BLaER1 treated with 17β-estradiol and CSF1 and Interleukin-3, amounts not matched to agents 10 nM and 100 nM (cell line): Measurements from ENCODE around the gene BACE1-AS.
"Not testable (repeated sequence)": the region's sequence is repeated elsewhere in the genome, so short reads cannot be mapped to it uniquely, and the experiment has no call there.

Experiments used
- H3K27ac ChIP-seq, 11 experiments: shearing (Covaris generic); formaldehyde crosslinking; 2 replicates each; pipeline ENCODE4 v1.8.1; 2022
- H3K27me3 ChIP-seq, 11 experiments: shearing (Covaris generic); formaldehyde crosslinking; 2 replicates each; pipeline ENCODE4 v1.8.1; 2022
- H3K36me3 ChIP-seq, 11 experiments: shearing (Covaris generic); formaldehyde crosslinking; 2 replicates each; pipeline ENCODE4 v1.8.1; 2022
- H3K4me1 ChIP-seq, 10 experiments: shearing (Covaris generic); formaldehyde crosslinking; 2 replicates each; pipeline ENCODE4 v1.8.1; 2022
- H3K4me2 ChIP-seq, 11 experiments: shearing (Covaris generic); formaldehyde crosslinking; 2 replicates each; pipeline ENCODE4 v1.8.1; 2022
- H3K4me3 ChIP-seq, 10 experiments: shearing (Covaris generic); formaldehyde crosslinking; 2 replicates each; pipeline ENCODE4 v1.8.1; 2022
- H3K9ac ChIP-seq, 11 experiments: shearing (Covaris generic); formaldehyde crosslinking; 2 replicates each; pipeline ENCODE4 v1.8.1; 2022
- H3K9me3 ChIP-seq, 11 experiments: shearing (Covaris generic); formaldehyde crosslinking; replicated peaks in 1 of 11; 2 replicates each; pipeline ENCODE4 v1.8.1; 2022
- H4K20me1 ChIP-seq, 11 experiments: shearing (Covaris generic); formaldehyde crosslinking; 2 replicates each; pipeline ENCODE4 v1.8.1; 2022
- Cebpa-rat ChIP-seq, 11 experiments: shearing (Covaris generic); IDR thresholded peaks; 2 replicates each; pipeline ENCODE4 v1.8.1; 2022

The BACE1-AS gene

DNA sequence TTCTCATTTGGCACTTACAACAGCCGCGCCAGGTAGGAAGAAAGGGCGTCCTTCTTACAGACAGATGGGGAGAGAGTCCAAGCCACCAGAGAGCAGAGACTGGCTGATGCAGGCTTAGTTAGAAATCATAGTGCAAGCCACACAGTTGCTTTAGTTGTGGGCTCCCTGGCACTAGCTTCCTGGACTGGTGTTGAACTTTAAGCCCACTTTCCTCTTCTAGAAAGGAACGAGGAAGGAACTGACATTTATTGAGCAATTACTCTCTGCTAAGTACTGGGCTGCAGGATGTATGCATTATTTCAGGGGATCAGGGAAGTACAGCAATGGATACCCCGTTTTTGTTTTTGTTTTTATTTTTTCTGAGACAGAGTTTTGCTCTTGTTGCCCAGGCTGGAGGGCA is 21.9 kb downstream of the BACE1-AS start:
- peak overlapping the region in 9 of 11 experiments; percentile 7 to 100 (median 99); a peak in 14 of 22 replicates for H3K4me2 ChIP-seq
- peak overlapping the region in 1 of 11 experiments; percentile 26; a peak in 1 of 22 replicates for H3K9ac ChIP-seq
- peaks cover 24 to 46% (median 41%) of the 10 kb centered on the region in 11 experiments for H3K27me3 ChIP-seq
- TF ChIP-seq Cebpa-rat (IDR thresholded peaks at IDR 0.05) = 0 out of 22 replicates have a peak, but pooled peaks of 1 of the 11 experiments have one; percentile 19
- peaks cover 0 to 7% (median 0%) of the 10 kb centered on the region in 11 experiments; a peak in 3 of 22 replicates for H4K20me1 ChIP-seq
- H3K4me1 ChIP-seq = peaks cover 12 to 39% (median 33%) of the 10 kb centered on the region in 10 experiments
- H3K27ac ChIP-seq = peak overlapping the region in 1 of 11 experiments; percentile 32; a peak in 3 of 22 replicates
- no peaks in the 10 kb centered on the region for H3K36me3 ChIP-seq
- H3K9me3 ChIP-seq = no peaks in the 10 kb centered on the region
- no peak overlapping the region for H3K4me3 ChIP-seq

DNA sequence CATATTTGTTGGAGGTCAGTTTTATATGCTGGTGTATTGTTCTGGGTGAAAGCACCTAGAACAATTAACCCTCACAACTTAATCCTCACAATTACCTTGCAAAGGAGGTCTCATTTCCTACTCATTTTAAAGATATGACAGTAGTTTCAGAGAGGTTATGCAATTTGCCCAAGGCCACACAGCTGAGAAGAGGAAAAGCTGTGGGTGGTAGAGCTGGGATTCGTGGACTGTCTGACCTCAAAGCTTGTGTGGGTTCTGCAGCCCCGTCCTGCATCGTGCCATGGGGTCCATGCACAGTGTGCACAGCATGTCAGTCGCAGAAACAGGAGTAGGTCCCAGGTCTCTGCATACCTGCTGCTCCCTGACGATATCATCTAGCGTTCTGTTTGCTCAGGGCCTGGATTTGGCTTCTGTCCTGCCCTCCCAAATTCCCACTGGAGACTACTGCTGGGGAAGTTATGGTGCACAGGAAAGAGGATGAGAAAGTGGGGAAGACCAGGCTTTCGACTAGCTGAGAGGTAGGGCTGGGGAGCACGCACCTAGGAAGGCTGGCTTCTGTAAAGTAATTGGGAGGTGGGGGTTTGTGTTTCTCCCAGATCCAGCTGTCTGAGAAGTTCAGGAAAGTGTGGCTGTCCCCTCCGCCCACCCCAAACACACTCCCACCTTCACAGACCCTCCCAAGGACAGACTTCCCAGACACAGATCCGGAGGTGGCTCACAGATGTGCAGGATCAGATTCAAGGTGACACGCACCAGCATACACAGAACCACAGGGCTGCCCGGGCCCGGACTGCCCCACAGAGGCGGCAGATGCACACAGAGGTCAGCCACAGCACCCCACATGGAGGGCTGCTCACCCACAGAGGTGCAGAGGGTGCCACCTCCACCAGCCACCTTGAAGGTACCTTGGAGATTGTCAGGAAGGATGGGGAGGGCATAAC is 23.0 kb downstream of the BACE1-AS start:
- Histone ChIP-seq H3K27ac (no peak overlapping the region), H3K4me1 (peaks cover 12 to 39% (median 33%) of the 10 kb centered on the region in 10 experiments), H3K27me3 (peaks cover 24 to 48% (median 43%) of the 10 kb centered on the region in 11 experiments), H3K9me3 (no peaks in the 10 kb centered on the region), H4K20me1 (peaks cover 0 to 7% (median 0%) of the 10 kb centered on the region in 11 experiments; a peak in 3 of 22 replicates), H3K4me2 (peak overlapping the region in 10 of 11 experiments; percentile 27 to 100 (median 100); a peak in 17 of 22 replicates), H3K9ac (0 out of 22 replicates have a peak overlapping the region, but pooled peaks of 1 of the 11 experiments have one; percentile 9), H3K36me3 (no peaks in the 10 kb centered on the region), H3K4me3 (0 out of 20 replicates have a peak overlapping the region, but pooled peaks of 1 of the 10 experiments have one; percentile 28)
- TF ChIP-seq Cebpa-rat (IDR thresholded peaks at IDR 0.05) = no peak

DNA sequence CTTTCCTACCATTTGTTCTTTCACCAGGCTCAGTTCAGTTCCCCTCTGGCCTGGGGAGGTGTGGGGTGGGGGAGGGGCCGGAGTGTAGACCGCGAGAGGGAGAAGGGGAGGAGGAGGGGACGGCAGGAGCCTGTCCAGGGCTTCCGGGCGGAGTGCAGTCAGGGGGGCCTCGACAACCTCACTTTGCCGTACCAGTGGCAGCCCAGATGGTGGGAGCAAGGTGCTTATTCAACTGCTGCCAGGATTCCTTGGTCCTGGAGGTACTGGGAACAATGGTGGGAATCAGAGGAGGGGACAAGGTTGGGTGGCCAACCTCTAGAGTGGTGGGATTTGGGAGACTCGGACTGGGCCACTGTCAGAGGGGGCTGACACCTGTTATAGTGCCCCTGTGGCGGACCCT is 23.7 kb downstream of the BACE1-AS start:
- Histone ChIP-seq H3K36me3 (no peaks in the 10 kb centered on the region), H3K4me2 (peak overlapping the region; percentile 96 to 100 (median 99)), H3K27me3 (peaks cover 24 to 48% (median 43%) of the 10 kb centered on the region in 11 experiments), H3K4me3 (peak overlapping the region; percentile 60 to 87 (median 74); a peak in 18 of 20 replicates), H3K9me3 (no peaks in the 10 kb centered on the region), H4K20me1 (peaks cover 0 to 7% (median 0%) of the 10 kb centered on the region in 11 experiments; a peak in 3 of 22 replicates), H3K9ac (peak overlapping the region in 10 of 11 experiments; percentile 70 to 82 (median 80); a peak in 15 of 22 replicates), H3K4me1 (peaks cover 12 to 39% (median 33%) of the 10 kb centered on the region in 10 experiments), H3K27ac (no peak overlapping the region)
- no peak for TF ChIP-seq Cebpa-rat (IDR thresholded peaks at IDR 0.05)

DNA sequence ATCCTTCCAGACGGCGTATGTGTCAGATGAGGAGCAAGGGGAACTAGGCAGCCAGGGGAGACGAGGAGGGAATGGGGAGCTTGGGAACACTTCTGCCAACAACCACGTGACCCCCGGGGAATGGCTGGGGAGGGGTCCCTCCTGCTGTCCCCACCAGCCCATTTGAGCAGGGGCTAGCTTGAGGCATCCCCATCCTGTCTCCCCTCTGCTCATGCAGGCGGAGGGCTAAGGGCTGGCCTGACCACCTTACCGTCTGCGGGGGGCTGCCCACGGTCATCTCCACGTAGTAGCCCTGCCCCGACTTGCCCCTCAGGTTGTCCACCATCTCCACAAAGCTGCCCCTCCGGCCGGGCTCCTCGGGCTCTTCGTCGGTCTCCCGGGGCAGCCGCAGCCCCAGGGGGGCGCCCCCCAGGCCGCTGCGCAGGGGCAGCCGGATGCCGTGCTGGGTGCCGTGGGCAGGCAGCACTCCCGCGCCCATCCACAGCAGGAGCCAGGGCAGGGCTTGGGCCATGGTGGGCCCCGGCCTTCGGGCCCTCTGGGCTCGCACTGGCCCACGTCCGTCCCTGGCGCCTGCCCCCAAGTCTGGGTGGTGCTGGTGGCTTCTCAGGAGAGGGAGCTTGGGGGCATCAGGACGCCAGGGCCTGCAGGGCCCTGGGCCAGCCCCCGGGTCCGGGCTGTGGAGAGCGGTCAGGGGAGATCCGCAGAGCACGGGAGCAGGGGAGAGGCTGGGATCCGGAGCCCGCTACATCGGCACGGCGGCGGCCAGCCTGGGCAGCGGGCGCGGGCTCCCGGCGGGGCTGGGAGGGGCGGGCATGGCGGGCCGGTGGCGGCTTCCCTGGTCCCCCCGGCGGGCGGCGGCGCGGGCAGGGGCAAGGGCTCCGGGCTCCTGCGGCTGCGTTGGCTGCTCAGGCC is 24.4 kb downstream of the BACE1-AS start:
- Histone ChIP-seq H4K20me1 (peaks cover 0 to 7% (median 0%) of the 10 kb centered on the region in 11 experiments; a peak in 3 of 22 replicates), H3K36me3 (no peaks in the 10 kb centered on the region), H3K4me1 (peaks cover 12 to 39% (median 33%) of the 10 kb centered on the region in 10 experiments), H3K27ac (peak overlapping the region in 10 of 11 experiments; percentile 12 to 59 (median 46); a peak in 16 of 22 replicates), H3K9me3 (no peaks in the 10 kb centered on the region), H3K4me3 (peak overlapping the region; percentile 60 to 87 (median 74)), H3K27me3 (peaks cover 24 to 48% (median 43%) of the 10 kb centered on the region in 11 experiments), H3K9ac (peak overlapping the region; percentile 70 to 82 (median 79)), H3K4me2 (peak overlapping the region; percentile 96 to 100 (median 99))
- no peak for TF ChIP-seq Cebpa-rat (IDR thresholded peaks at IDR 0.05)

DNA sequence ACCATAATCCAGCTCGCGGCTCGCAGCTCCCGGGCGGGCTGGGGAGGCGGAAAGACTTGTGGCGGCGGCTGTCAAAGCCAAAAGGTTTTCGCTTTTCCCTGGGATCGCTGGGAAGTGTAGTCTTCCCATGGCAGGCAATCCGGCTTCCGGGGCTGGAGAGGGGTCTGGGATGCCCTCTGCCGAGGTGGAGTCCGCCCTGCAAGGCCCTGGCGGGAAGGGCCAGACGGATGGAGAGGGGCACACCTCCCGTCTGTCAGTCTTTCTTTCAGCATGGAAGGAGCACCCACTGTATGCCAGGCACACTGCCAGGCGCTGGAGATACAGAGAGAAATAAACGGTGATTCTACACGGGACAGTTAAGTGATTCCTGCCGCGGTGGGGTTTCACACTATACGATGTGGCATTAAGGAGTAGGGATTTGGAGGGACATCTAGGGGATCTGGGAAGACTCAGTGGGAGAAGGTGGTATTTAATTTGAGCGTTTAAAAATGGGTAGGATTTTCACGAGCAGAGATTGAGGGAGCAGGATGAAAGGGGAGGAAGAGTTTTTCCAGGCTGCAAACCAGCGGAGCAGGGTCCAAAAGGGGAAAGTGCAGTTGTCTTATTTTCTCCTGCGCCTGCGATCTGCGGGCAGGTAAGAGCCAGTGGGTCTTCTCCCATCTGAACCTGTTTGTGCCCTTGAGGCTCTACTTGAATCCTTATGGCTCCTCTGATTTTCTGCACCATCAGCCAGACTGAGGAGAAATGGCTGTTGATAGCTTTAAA is 25.2 kb downstream of the BACE1-AS start, which contains the start of gene BACE1:
BACE1 (minus strand) TSS at position 60 of the 765 bp plus-strand sequence. CDS start 461 bp downstream, outside the sequence.
- Histone ChIP-seq H3K4me1 (peaks cover 12 to 39% (median 33%) of the 10 kb centered on the region in 10 experiments), H3K9me3 (no peaks in the 10 kb centered on the region), H3K27me3 (peaks cover 24 to 48% (median 43%) of the 10 kb centered on the region in 11 experiments), H3K4me2 (peak within 1 kb of the TSS; percentile 96 to 100 (median 99)), H4K20me1 (peaks cover 0 to 7% (median 0%) of the 10 kb centered on the region in 11 experiments; a peak in 3 of 22 replicates), H3K4me3 (peak within 1 kb of the TSS; percentile 60 to 87 (median 74)), H3K36me3 (no peaks in the 10 kb centered on the region), H3K27ac (peak within 1 kb of the TSS in 10 of 11 experiments; percentile 12 to 59 (median 46); a peak in 16 of 22 replicates), H3K9ac (peak within 1 kb of the TSS; percentile 70 to 82 (median 79))
- no peak for TF ChIP-seq Cebpa-rat (IDR thresholded peaks at IDR 0.05)

DNA sequence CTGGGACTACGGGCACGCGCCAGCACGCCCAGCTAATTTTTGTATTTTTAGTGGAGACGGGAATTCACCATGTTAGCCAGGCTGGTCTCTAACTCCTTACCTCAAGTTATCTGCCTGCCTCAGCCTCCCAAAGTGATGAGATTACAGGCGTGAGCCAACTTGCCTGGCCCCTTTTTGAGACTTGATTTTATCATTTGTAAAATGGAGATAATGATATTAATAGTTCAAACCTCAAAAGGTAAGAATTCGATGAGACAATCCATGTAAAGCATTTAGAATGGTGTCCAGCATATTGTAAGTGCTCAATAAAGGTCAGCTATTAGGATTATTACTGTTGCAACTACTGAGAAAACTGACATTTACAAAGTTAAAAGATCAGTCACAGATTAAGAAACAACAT is 27.6 kb downstream of the BACE1-AS start:
- no peaks in the 10 kb centered on the region for H3K9me3 ChIP-seq
- H3K9ac ChIP-seq = no peak overlapping the region
- peaks cover 0 to 7% (median 0%) of the 10 kb centered on the region in 11 experiments; a peak in 2 of 22 replicates for H4K20me1 ChIP-seq
- H3K4me1 ChIP-seq = peaks cover 12 to 27% (median 20%) of the 10 kb centered on the region in 10 experiments
- no peak for TF ChIP-seq Cebpa-rat (IDR thresholded peaks at IDR 0.05)
- no peak overlapping the region for H3K4me3 ChIP-seq
- no peak overlapping the region for H3K27ac ChIP-seq
- no peak overlapping the region for H3K4me2 ChIP-seq
- no peaks in the 10 kb centered on the region for H3K36me3 ChIP-seq
- H3K27me3 ChIP-seq = peaks cover 24 to 47% (median 42%) of the 10 kb centered on the region in 11 experiments

DNA sequence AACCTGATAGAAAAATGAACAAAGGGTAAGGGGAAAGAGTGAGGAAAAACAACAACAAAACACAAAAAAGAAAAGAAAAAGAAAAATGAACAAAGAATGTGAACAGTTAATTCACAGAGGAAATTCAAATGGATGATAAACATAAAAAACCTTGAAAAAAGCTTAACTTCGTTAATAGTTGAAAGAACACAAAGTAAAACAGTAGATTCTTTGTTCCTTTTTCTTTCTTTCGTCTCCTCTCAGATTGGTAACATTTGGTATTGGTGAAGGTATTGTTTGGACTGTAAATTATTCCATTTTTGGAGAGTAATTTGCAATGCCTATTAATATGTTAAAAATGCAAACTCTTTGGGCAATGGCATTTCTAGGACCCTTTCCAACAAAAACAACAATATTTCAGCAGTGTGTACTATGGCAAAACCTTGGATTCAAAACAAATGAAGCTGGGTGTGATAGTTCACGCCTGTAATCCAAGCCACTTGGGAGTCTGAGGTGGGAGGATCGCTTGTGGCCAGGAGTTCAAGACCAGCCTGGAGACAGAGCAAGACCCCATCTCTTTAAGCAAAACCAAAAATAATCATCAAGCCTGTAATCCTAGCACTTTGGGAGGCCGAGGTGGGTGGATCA is 28.2 kb downstream of the BACE1-AS start:
- Histone ChIP-seq H3K36me3 (no peaks in the 10 kb centered on the region), H3K9me3 (no peaks in the 10 kb centered on the region), H4K20me1 (peaks cover 0 to 5% (median 0%) of the 10 kb centered on the region in 11 experiments; a peak in 2 of 22 replicates), H3K27me3 (peaks cover 24 to 42% (median 37%) of the 10 kb centered on the region in 11 experiments), H3K4me3 (no peak overlapping the region), H3K4me2 (no peak overlapping the region), H3K4me1 (peaks cover 12 to 21% (median 17%) of the 10 kb centered on the region in 10 experiments), H3K9ac (no peak overlapping the region), H3K27ac (no peak overlapping the region)
- no peak for TF ChIP-seq Cebpa-rat (IDR thresholded peaks at IDR 0.05)

DNA sequence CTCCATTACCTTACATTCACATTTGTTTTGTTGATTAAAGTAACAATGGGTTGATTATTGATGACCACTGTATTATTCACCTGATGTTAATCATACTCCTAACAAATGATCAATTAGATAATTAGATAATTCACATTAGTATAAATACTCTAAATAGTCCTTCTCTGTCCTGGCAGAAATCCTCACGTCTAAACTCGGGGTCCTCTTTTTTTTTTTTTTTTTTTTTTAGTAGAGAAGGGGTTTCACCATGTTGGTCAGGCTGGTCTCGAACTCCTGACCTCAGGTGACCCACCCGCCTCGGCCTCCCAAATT is 36.1 kb downstream of the BACE1-AS start:
- not testable (repeated sequence) for H3K27me3 ChIP-seq, H4K20me1 ChIP-seq, H3K36me3 ChIP-seq, H3K9me3 ChIP-seq
- Histone ChIP-seq H3K4me2 (peak overlapping the region; percentile 45 to 93 (median 54); a peak in 16 of 22 replicates), H3K27ac (peak overlapping the region in 9 of 11 experiments; percentile 68 to 92 (median 82); a peak in 11 of 22 replicates), H3K4me3 (peak overlapping the region; percentile 66 to 81 (median 73)), H3K9ac (peak overlapping the region in 10 of 11 experiments; percentile 78 to 93 (median 86); a peak in 16 of 22 replicates), H3K4me1 (peaks cover 12 to 27% (median 15%) of the 10 kb centered on the region in 10 experiments)
